Osteocyte (in vitro differentiated cells): Measurements from ENCODE around the gene TMEM39B. TPM values are rescaled to one million over a fixed set of nuclear protein-coding genes. Genes with fewer than 3 reads are reported as not detected.
A peak's percentile ranks its signal among the peaks of the same experiment; 100 is the strongest.

Source experiments
- DNase-seq: peaks from one replicate; pipeline ENCODE4 v3.0.0; 2021; ENCODE audit warnings: mixed read lengths; ENCODE audit not compliant: unreplicated experiment; ENCODE audit errors: extremely low spot score
- H3K27ac Mint-ChIP-seq: one replicate; pipeline ENCODE4 v1.8.0; 2021; ENCODE audit warnings: mild to moderate bottlenecking, mixed read lengths; ENCODE audit not compliant: unreplicated experiment
- H3K27me3 Mint-ChIP-seq: one replicate; pipeline ENCODE4 v1.8.0; 2021; ENCODE audit warnings: mixed read lengths; ENCODE audit not compliant: unreplicated experiment
- H3K36me3 Mint-ChIP-seq: one replicate; pipeline ENCODE4 v1.8.0; 2021; ENCODE audit warnings: mixed read lengths; ENCODE audit not compliant: unreplicated experiment
- H3K4me1 Mint-ChIP-seq: one replicate; pipeline ENCODE4 v1.8.0; 2021; ENCODE audit warnings: mixed read lengths; ENCODE audit not compliant: unreplicated experiment
- H3K4me3 Mint-ChIP-seq: one replicate; pipeline ENCODE4 v1.8.0; 2021; ENCODE audit warnings: mild to moderate bottlenecking, moderate library complexity, mixed read lengths; ENCODE audit not compliant: unreplicated experiment
- H3K9me3 Mint-ChIP-seq: one replicate; pipeline ENCODE4 v1.8.0; 2021; ENCODE audit warnings: mixed read lengths; ENCODE audit not compliant: unreplicated experiment
- CTCF ChIP-seq: fragments of 200-600 bp; sonication (generic); IDR thresholded peaks from 2 replicates; pipeline ENCODE4 v1.5.0; 2021; ENCODE audit warnings: antibody characterized with exemption, mild to moderate bottlenecking, moderate library complexity
- total RNA-seq: library from RNA; stranded (reverse); gene quantifications from 2 replicates; pipeline ENCODE4 v1.2.1, GENCODE V29; 2021

TMEM39B gene
- total RNA-seq, 1 donor from 2014 or later = 25.0 TPM

DNA sequence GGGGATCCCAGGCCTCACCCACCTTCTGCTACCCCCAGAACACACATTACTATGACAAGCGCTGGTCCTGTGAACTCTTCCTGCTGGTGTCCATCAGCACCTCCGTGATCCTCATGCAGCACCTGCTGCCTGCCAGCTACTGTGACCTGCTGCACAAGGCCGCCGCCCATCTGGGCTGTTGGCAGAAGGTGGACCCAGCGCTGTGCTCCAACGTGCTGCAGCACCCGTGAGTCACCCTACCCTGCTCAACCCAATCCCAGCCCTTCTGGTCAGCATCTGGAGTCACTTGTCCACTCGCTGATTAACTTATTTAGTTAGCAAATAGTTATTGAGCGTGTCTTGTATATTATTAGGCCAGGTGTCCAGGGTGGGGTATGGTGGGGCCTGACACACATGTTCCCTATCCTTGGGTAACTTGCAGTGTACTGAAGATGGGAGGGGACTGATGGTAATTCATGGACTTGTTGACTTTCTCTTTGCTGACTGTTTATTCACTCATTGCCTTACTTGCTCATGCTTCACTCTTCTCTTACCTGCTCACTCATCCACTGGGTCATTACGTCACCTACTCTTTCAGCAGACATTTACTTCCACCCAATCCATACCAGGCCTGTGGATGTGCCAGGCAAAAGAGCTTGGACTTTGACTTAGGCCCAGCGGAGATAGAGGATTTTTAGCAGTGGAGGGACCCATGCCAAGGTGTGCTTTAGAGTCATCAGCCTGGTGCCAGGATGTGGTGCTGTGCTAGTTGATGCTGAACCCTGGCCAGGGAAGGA is 22.2 kb downstream of the TMEM39B start:
- Mint-ChIP-seq H3K4me1 (no peaks in the 10 kb centered on the region), H3K27me3 (no peaks in the 10 kb centered on the region), H3K4me3 (no peak overlapping the region), H3K27ac (no peak overlapping the region), H3K36me3 (peaks cover 31% of the 10 kb centered on the region), H3K9me3 (no peaks in the 10 kb centered on the region)
- no peak for DNase-seq
- no peak for TF ChIP-seq CTCF

DNA sequence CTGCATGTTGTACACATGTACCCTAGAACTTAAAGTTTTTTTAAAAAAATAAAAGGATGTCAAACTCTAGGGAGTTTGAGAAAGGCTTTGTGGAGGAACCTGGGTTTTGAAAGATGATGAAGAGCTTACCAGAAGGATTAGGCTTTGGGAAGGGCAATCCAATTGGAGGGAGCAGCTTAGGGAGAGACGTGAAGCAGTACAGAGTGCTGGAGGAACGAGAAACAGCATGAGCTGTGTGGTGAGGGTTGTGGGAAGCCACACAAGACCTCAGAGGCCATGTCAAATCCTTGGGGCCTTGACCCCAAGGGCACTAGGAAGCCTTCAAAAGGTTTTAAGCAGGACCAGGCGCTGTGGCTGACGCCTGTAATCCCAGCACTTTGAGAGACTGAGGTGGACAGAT is 26.7 kb downstream of the TMEM39B start:
- H3K36me3 Mint-ChIP-seq = peaks cover 38% of the 10 kb centered on the region
- no peak overlapping the region for H3K4me3 Mint-ChIP-seq
- H3K27me3 Mint-ChIP-seq = no peaks in the 10 kb centered on the region
- H3K4me1 Mint-ChIP-seq = peaks cover 16% of the 10 kb centered on the region
- DNase-seq = no peak
- no peaks in the 10 kb centered on the region for H3K9me3 Mint-ChIP-seq
- H3K27ac Mint-ChIP-seq = no peak overlapping the region
- TF ChIP-seq CTCF = no peak

DNA sequence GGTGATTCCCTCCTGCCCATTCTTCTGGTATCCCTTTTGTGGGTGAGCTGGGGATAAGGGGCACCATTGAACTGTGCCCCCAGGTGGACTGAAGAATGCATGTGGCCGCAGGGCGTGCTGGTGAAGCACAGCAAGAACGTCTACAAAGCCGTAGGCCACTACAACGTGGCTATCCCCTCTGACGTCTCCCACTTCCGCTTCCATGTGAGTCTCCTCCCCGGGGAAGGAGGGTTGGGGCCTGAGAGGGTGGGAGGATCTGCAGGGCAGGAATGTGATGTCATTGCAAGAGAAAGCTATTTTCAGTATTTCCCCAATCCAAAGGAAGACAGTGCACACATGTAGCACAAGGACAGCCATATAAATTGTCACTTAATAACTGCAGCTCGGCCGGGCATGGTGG is 27.6 kb downstream of the TMEM39B start:
- no peak for DNase-seq
- peaks cover 31% of the 10 kb centered on the region for H3K36me3 Mint-ChIP-seq
- no peak for TF ChIP-seq CTCF

GRCh38 chr1:32100807-32101708 is 28.3 kb downstream of the TMEM39B start:
- Mint-ChIP-seq H3K27ac (peak overlapping the region; percentile 72), H3K27me3 (no peaks in the 10 kb centered on the region), H3K4me1 (peaks cover 16% of the 10 kb centered on the region), H3K36me3 (peaks cover 26% of the 10 kb centered on the region), H3K4me3 (no peak overlapping the region), H3K9me3 (no peaks in the 10 kb centered on the region)
- TF ChIP-seq CTCF = no peak
- DNase-seq = no peak

More for the DNA sequence above, 27.6 kb downstream of the TMEM39B start:
- H3K27me3 Mint-ChIP-seq = no peaks in the 10 kb centered on the region
- peak overlapping the region; percentile 72 for H3K27ac Mint-ChIP-seq
- H3K9me3 Mint-ChIP-seq = no peaks in the 10 kb centered on the region
- H3K4me3 Mint-ChIP-seq = no peak overlapping the region
- H3K4me1 Mint-ChIP-seq = peaks cover 16% of the 10 kb centered on the region

- TF ChIP-seq CTCF = no peak
- no peak for DNase-seq
- no peak overlapping the region for H3K27ac Mint-ChIP-seq
- H3K36me3 Mint-ChIP-seq = peaks cover 13% of the 10 kb centered on the region
- H3K4me3 Mint-ChIP-seq = no peak overlapping the region
- H3K27me3 Mint-ChIP-seq = no peaks in the 10 kb centered on the region
- peaks cover 21% of the 10 kb centered on the region for H3K4me1 Mint-ChIP-seq
- H3K9me3 Mint-ChIP-seq = no peaks in the 10 kb centered on the region
These were observed 31.4 kb downstream of the TMEM39B start for GRCh38 chr1:32104127-32104526.
